Measurements from ENCODE around the gene ZNF154.

DNA sequence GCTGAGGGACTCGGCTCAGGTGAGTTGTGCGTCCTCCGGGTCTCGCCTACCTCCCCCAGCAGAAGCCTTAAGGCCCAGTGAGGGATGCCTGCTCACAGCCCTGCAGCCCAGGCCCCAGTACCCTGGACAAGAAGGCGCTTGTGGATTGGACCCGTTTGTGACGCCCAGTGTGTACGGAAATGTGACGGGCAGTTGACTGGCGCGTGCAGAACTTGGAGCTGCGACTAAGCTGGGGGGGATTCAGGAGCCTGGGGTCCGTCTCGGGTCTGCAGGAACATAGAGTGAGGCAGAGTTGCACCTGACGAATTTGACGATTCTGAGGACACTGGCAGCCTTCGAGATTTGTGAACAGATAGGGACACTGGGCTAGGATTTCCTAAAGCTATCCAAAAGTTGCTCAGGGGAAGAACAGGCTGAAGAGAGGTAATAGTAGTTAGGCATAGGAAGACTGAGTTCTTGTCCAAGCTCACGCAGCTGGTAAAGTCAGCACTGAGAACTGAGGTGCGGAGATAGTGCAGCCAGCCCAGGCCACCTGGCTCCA is 26.7 kb downstream of the ZNF154 start:
- TF ChIP-seq EZH2 (IDR thresholded peaks at IDR 0.05; ENCODE audit: low read depth, unreplicated experiment) (no peak), EZH2phosphoT487 (IDR thresholded peaks at IDR 0.05; ENCODE audit: unreplicated experiment) (no peak), POLR2AphosphoS5 (IDR thresholded peaks at IDR 0.05; ENCODE audit: low read depth) (no peak), CREB1 (CRISPR knock-in tag; IDR thresholded peaks at IDR 0.05; ENCODE audit: low read depth) (no peak), JUNB (IDR thresholded peaks at IDR 0.05; ENCODE audit: unreplicated experiment) (no peak), ZNF114 (CRISPR knock-in tag; IDR thresholded peaks at IDR 0.05) (no peak), STAT1 (IDR thresholded peaks at IDR 0.05; ENCODE audit: unreplicated experiment) (no peak), NANOG (IDR thresholded peaks at IDR 0.05; ENCODE audit: borderline replicate concordance) (no peak)
- TF ChIP-seq, protein P1, sequence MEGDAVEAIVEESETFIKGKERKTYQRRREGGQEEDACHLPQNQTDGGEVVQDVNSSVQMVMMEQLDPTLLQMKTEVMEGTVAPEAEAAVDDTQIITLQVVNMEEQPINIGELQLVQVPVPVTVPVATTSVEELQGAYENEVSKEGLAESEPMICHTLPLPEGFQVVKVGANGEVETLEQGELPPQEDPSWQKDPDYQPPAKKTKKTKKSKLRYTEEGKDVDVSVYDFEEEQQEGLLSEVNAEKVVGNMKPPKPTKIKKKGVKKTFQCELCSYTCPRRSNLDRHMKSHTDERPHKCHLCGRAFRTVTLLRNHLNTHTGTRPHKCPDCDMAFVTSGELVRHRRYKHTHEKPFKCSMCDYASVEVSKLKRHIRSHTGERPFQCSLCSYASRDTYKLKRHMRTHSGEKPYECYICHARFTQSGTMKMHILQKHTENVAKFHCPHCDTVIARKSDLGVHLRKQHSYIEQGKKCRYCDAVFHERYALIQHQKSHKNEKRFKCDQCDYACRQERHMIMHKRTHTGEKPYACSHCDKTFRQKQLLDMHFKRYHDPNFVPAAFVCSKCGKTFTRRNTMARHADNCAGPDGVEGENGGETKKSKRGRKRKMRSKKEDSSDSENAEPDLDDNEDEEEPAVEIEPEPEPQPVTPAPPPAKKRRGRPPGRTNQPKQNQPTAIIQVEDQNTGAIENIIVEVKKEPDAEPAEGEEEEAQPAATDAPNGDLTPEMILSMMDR (conservative IDR thresholded peaks at IDR 0.05; ENCODE audit: low read depth in 2 of 2) = no peak
- TF ChIP-seq, protein P2, sequence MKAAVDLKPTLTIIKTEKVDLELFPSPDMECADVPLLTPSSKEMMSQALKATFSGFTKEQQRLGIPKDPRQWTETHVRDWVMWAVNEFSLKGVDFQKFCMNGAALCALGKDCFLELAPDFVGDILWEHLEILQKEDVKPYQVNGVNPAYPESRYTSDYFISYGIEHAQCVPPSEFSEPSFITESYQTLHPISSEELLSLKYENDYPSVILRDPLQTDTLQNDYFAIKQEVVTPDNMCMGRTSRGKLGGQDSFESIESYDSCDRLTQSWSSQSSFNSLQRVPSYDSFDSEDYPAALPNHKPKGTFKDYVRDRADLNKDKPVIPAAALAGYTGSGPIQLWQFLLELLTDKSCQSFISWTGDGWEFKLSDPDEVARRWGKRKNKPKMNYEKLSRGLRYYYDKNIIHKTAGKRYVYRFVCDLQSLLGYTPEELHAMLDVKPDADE (IDR thresholded peaks at IDR 0.05) = no peak
- TF ChIP-seq, protein P3, sequence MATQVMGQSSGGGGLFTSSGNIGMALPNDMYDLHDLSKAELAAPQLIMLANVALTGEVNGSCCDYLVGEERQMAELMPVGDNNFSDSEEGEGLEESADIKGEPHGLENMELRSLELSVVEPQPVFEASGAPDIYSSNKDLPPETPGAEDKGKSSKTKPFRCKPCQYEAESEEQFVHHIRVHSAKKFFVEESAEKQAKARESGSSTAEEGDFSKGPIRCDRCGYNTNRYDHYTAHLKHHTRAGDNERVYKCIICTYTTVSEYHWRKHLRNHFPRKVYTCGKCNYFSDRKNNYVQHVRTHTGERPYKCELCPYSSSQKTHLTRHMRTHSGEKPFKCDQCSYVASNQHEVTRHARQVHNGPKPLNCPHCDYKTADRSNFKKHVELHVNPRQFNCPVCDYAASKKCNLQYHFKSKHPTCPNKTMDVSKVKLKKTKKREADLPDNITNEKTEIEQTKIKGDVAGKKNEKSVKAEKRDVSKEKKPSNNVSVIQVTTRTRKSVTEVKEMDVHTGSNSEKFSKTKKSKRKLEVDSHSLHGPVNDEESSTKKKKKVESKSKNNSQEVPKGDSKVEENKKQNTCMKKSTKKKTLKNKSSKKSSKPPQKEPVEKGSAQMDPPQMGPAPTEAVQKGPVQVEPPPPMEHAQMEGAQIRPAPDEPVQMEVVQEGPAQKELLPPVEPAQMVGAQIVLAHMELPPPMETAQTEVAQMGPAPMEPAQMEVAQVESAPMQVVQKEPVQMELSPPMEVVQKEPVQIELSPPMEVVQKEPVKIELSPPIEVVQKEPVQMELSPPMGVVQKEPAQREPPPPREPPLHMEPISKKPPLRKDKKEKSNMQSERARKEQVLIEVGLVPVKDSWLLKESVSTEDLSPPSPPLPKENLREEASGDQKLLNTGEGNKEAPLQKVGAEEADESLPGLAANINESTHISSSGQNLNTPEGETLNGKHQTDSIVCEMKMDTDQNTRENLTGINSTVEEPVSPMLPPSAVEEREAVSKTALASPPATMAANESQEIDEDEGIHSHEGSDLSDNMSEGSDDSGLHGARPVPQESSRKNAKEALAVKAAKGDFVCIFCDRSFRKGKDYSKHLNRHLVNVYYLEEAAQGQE (IDR thresholded peaks at IDR 0.05; ENCODE audit: unreplicated experiment) = no peak

Data from GM23338 (cell line).